Activated CD4-positive, alpha-beta T cell treated with anti-CD3 and anti-CD28 coated beads, Interleukin-2, amount 10 ng/mL, durations not matched to agents 24 days and 14 days (primary cell): ENCODE data around the gene FLAD1. TPM values are rescaled to one million over a fixed set of nuclear protein-coding genes. Genes with fewer than 3 reads are reported as not detected.

Experiments
- DNase-seq: peaks from one replicate; pipeline ENCODE4 v3.0.0; 2022
- H3K27ac Mint-ChIP-seq: one replicate; pipeline ENCODE4 v1.8.0; 2022; ENCODE audit warnings: mild to moderate bottlenecking, mixed read lengths
- H3K27me3 Mint-ChIP-seq: one replicate; pipeline ENCODE4 v1.8.0; 2022; ENCODE audit warnings: mixed read lengths
- H3K36me3 Mint-ChIP-seq: one replicate; pipeline ENCODE4 v1.8.0; 2022; ENCODE audit warnings: low read depth, mild to moderate bottlenecking, mixed read lengths
- H3K4me1 Mint-ChIP-seq: one replicate; pipeline ENCODE4 v1.8.0; 2021; ENCODE audit warnings: mixed read lengths
- H3K4me3 Mint-ChIP-seq: one replicate; pipeline ENCODE4 v1.8.0; 2022; ENCODE audit warnings: mild to moderate bottlenecking, moderate library complexity, mixed read lengths
- H3K9me3 Mint-ChIP-seq: one replicate; pipeline ENCODE4 v1.8.0; 2021; ENCODE audit warnings: mixed read lengths
- intact Hi-C: fragments of 100-400 bp; cut with micrococcal nuclease; formaldehyde crosslinking; loops from one replicate; pipeline ENCODE4 v1.15.1; 2023
- total RNA-seq: library from RNA; stranded (reverse); gene quantifications from 2 replicates; pipeline ENCODE4 v1.2.3, GENCODE V29; 2022

FLAD1 gene
- total RNA-seq, 1 donor from 2014 or later, result 69.9 TPM

DNA sequence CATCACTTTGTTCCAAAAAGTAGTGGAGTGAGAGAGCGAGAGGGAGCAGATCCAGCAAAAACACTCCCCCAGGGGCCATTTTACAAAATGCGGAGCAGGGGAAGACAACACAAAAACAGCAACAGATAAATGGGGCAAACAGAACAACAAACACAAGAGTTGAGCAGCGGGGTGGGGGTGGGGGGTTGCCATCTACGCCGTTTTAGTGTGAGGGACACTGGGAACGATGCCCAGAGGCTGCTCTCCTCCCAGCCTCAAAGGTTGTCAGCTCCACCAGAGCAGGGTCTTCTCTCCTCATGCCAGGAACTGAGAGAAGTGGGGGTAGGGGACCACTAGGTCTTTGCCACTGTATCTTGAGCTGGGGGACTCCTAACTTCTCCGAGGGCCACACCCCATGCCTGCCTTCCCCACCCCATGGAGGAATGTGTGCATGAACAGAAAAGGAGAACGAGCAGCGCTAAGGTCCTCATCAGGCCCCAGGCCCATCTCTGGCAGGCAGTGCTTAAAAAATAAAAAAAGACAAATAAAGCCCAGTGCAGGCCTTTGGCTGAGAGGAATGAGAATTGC lies 26.0 kb upstream of the FLAD1 start:
- Mint-ChIP-seq H3K4me1 (peaks cover 56% of the 10 kb centered on the region), H3K9me3 (no peaks in the 10 kb centered on the region), H3K27ac (peak overlapping the region; percentile 96), H3K36me3 (peaks cover 21% of the 10 kb centered on the region), H3K27me3 (no peaks in the 10 kb centered on the region), H3K4me3 (no peak overlapping the region)
- intact Hi-C loops, result no loop called here
- DNase-seq, result peak; percentile 59

DNA sequence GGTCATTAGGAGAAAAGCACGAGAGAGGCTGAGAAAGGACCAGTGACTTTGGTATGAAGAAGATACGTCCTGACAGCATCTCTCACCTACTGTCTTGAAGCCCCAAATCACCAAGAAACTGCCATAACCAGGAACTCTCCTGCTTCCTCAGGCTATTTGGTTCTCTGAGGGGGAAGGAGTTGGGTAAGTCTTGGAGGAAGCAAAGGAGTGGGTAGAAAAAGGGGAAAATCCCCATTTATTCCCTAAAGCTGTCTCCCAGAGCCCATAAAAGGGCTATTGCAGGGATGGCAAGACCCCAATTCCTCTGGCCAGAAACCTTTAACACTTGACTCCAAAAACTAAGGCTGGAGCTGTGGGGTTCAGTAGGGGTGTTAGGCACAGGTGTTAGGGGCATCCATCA lies 25.1 kb upstream of the FLAD1 start:
- DNase-seq, result no peak
- Mint-ChIP-seq H3K4me1 (peaks cover 52% of the 10 kb centered on the region), H3K27ac (peak overlapping the region; percentile 37), H3K9me3 (no peaks in the 10 kb centered on the region), H3K36me3 (peaks cover 21% of the 10 kb centered on the region), H3K4me3 (no peak overlapping the region), H3K27me3 (no peaks in the 10 kb centered on the region)
- intact Hi-C loops, result no loop called here

DNA sequence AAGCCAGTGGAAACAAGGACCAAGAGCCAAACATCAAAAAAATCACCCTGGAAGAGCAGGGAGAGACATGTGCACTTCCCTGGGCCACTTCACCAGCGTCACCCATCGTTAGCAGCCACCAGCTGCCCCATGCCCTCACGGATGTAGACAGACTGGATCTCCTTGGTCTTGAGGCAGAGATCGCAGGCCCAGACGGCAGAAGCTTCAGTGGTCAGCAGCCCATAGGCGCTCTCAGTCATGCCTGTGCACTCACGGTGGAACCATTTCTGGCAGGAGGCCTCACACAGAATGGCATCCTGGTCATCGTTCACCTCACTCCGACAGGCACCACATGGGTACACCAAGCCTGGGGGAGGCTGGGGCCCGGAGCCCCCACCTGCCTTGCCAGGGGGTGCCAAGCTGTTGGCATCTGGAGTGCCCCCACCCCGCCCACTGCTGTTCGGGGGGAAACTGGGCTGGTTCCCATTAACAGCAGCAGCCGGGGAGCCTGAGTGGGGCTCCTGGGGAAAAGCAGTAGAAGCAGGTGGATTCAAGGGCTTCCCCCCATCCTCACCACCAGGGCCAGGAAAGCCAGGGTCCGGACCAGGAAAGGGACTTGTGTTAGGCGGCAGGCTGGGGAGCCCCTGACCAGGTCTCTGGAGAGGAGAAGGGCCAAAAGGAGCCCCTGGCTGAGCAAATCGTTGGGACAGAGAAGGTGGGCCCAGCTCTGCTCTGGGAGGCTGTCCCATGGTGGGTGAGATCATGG lies 24.3 kb upstream of the FLAD1 start:
- no peaks in the 10 kb centered on the region for H3K9me3 Mint-ChIP-seq
- H3K36me3 Mint-ChIP-seq, result peaks cover 26% of the 10 kb centered on the region
- intact Hi-C loops, result no loop called here
- H3K27me3 Mint-ChIP-seq, result no peaks in the 10 kb centered on the region
- H3K4me3 Mint-ChIP-seq, result peak overlapping the region; percentile 8
- peaks cover 50% of the 10 kb centered on the region for H3K4me1 Mint-ChIP-seq
- no peak for DNase-seq
- H3K27ac Mint-ChIP-seq, result peak overlapping the region; percentile 37

DNA sequence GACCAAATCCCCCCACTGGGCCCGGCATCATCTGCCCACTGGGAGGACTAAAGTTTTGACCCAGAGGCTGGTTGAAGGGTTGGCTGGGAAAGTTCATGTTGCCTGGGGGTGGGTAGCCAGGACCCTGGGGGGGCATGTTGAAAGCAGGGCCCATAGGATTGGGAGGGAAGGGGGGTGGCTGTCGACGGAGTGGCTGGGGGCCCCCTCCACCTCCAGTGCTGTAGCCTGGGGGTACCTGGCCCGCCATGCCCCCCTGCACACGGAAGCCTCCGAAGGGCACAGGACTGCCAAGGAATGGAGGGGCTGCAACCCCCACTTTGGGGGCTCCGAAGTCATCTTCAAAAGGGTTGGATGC lies 23.7 kb upstream of the FLAD1 start:
- Mint-ChIP-seq H3K27me3 (no peaks in the 10 kb centered on the region), H3K4me3 (peak overlapping the region; percentile 47), H3K36me3 (peaks cover 26% of the 10 kb centered on the region), H3K9me3 (no peaks in the 10 kb centered on the region), H3K4me1 (peaks cover 46% of the 10 kb centered on the region), H3K27ac (no peak overlapping the region)
- DNase-seq, result no peak
- intact Hi-C loops, result no loop called here

DNA sequence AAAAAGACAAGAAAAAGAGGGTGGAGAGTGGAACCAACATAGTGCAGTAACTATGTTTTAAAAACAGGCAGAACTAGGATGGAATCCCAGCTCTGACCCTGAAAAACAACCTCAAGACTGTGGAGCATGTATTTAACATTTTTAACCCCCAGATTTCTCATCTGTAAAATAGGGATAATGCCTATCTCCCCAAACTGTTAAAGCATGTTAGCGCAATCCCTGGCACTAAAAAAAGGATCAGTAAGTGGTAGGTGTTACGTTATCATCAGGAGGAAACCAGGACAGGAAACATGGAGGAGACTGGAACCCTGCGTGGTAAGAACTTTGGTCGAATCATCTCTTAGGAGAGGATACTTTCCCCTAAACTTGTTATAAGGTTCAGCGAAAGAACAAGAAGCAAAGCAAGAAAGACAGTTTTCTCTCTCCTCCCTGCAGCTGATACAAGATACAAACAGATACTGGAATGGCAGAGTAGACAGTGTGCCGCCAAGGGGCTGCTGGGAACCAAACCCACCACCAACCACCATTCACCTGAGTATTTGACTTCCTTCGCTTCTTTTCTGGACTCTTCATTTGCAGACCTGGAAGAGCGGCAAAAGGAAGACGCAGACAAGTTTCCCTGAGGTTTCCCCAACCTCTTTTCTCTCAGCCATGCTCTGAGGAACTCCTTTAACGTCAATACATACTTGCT lies 22.6 kb upstream of the FLAD1 start:
- Mint-ChIP-seq H3K27me3 (no peaks in the 10 kb centered on the region), H3K4me1 (peaks cover 34% of the 10 kb centered on the region), H3K36me3 (peaks cover 31% of the 10 kb centered on the region), H3K4me3 (peak overlapping the region; percentile 96), H3K27ac (peak overlapping the region; percentile 89), H3K9me3 (no peaks in the 10 kb centered on the region)
- intact Hi-C loops, result loop anchor here (1.0 kb wide), 4 partner anchors 14 to 57 kb away; partner anchors contain the start of gene CKS1B
- DNase-seq, result no peak

DNA sequence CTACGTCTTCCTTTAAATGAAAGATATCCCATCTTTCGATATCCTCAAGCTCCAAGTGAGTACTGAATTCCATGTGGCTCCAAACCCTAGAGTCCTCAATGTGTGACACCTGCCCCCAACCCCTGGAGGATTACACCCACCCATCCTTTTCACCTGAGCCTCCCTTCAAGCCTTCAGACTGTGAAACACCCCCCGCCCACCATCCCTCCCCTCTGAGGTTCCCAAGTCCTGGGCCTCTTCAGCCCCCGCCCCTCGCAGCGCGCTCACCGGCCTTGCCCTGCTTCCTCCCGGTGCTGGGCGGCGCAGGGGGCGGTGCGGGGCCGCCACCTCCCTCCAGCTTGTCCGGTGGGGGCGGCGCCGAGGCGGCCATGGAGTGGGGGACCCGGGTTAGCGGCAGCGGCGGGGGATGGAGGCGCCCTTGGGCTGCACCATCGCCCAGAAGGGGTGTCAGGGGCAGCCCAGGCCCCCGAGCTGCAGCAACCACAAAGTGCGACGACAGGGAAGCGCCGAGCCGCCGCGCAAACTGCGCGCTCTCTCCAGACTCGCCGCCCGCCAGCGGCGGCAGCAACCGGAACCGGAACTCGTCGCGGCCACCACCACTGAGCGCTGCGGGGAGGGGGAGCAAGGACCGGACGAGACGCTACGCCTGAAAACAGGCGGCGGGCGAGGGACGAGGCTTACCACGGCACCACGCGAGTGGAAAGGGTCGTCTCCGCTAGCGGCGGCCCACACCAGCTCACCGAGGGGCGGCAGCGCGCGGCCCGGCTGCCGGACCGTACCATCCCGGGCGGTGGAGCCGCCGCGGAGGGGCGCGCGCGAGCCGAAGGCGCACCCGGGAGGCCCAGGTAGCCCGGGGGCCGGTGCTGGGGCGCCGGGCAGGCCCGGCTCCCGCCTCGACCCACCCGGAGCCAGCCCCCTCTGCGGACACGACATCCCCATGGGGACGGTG lies 21.7 kb upstream of the FLAD1 start, which contains the start of gene PYGO2:
Gene PYGO2 (minus strand): TSS at position 576 of the 949 bp plus-strand sequence. CDS start 206 bp downstream, at position 370.
- Mint-ChIP-seq H3K4me3 (peak within 1 kb of the TSS; percentile 96), H3K9me3 (no peaks in the 10 kb centered on the region), H3K27ac (peak within 1 kb of the TSS; percentile 89), H3K27me3 (no peaks in the 10 kb centered on the region), H3K4me1 (peaks cover 27% of the 10 kb centered on the region), H3K36me3 (peaks cover 36% of the 10 kb centered on the region)
- intact Hi-C loops, result loop anchor here (1.0 kb wide), 4 partner anchors 13 to 56 kb away; partner anchors contain the start of gene CKS1B
- DNase-seq, result peak; percentile 96

DNA sequence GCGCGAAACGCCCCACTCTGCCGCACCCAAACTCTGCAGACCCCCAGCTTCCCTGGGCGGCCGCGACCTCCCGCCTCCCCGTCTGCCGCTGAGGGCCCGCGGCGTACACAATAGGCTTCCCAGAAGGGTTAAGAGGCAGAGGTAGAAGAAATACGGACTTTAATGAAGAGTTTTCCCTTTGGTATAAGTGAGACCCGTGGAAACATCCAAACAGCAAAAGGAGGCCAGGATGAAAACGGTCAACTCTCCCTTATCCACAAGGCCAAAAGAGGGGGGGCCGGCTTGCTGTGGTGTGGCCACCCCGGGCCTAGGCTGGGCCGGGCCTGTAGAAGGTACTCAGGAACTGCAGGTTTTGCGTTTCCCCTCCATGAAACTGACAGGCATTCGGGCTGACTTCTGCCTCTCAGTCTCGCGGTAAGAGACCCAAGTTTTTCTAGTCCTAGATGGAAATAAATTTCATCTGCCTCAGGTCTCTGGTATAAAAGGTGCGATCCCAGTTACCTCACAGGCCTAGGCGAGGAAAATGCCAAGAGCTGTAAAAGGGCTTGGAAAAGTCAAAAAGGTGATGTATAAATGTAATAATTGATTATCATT lies 20.9 kb upstream of the FLAD1 start:
- Mint-ChIP-seq H3K36me3 (peaks cover 44% of the 10 kb centered on the region), H3K27ac (peak overlapping the region; percentile 88), H3K4me1 (peaks cover 24% of the 10 kb centered on the region), H3K4me3 (peak overlapping the region; percentile 90), H3K9me3 (no peaks in the 10 kb centered on the region), H3K27me3 (no peaks in the 10 kb centered on the region)
- DNase-seq, result peak; percentile 81
- intact Hi-C loops, result no loop called here

DNA sequence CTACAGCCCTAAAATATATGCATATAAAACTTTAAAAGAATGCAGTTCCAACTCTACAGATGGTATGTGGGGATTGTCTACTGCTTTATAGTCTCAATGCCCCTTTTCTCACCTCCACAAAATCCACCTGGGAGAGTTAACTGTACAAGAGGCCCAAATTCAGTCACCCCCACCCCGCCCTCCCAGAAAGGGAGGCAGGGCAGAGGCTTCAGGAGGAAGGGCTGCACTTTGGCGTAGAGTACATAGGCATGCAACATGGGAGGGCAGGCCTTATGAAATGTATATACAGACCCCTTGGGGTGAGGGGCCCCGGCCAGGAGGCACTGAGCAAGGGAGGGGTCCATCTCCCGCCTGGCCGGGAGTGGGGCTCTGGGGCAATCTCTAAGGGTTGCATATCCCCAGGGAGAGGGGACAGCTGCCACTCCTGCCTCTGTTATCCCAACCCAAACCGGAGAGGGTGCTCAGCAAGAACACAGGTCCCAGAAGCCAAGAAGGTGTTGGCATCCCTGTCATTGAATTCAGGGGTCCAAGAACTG lies 20.3 kb upstream of the FLAD1 start:
- intact Hi-C loops, result no loop called here
- Mint-ChIP-seq H3K4me1 (peaks cover 27% of the 10 kb centered on the region), H3K27ac (peak overlapping the region; percentile 88), H3K36me3 (peaks cover 46% of the 10 kb centered on the region), H3K4me3 (peak overlapping the region; percentile 90), H3K9me3 (no peaks in the 10 kb centered on the region), H3K27me3 (no peaks in the 10 kb centered on the region)
- DNase-seq, result no peak

DNA sequence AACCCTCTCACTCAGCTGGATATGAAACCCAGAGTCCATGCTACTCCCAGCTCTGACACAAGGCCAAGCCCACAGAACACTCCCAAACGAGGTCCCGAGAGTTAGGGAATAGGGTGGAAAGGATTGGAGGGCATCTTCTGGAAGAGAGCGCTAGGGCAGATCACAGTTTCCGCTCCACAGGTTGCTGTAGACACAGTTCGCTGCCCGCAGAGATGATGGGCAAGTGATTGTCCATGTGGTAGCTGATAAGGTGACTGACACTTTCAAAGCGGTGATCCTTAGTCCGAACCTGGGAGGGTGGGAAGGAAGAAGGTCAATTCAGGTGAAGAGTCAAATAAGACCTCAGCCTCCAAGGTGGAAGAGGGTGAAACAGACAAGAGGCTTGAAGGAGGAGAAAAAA lies 19.5 kb upstream of the FLAD1 start:
- intact Hi-C loops, result no loop called here
- Mint-ChIP-seq H3K4me3 (no peak overlapping the region), H3K9me3 (no peaks in the 10 kb centered on the region), H3K27ac (peak overlapping the region; percentile 12), H3K4me1 (peaks cover 31% of the 10 kb centered on the region), H3K27me3 (no peaks in the 10 kb centered on the region), H3K36me3 (peaks cover 47% of the 10 kb centered on the region)
- DNase-seq, result no peak

DNA sequence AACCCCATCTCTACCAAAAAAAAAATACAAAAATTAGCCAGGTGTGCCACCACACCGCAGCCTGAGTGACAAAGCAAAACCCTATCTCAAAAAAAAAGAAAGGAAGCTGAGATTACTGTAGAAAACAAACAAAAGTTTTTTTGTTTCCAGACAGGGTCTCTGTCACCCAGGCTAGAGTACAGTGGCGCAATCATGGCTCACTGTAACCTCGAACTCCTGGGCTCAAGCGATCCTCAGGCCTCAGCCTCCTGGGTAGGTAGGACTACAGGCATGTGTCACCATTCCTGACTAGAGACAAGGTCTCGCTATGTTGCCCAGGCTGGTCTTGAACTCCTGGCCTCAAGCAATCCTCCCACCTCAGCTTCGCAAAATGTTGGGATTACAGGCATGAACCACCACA lies 18.8 kb upstream of the FLAD1 start:
- peaks cover 36% of the 10 kb centered on the region for H3K4me1 Mint-ChIP-seq
- intact Hi-C loops, result no loop called here
- no peak overlapping the region for H3K27ac Mint-ChIP-seq
- no peak for DNase-seq
- H3K9me3 Mint-ChIP-seq, result no peaks in the 10 kb centered on the region
- H3K36me3 Mint-ChIP-seq, result peaks cover 49% of the 10 kb centered on the region
- H3K27me3 Mint-ChIP-seq, result no peaks in the 10 kb centered on the region
- H3K4me3 Mint-ChIP-seq, result no peak overlapping the region

DNA sequence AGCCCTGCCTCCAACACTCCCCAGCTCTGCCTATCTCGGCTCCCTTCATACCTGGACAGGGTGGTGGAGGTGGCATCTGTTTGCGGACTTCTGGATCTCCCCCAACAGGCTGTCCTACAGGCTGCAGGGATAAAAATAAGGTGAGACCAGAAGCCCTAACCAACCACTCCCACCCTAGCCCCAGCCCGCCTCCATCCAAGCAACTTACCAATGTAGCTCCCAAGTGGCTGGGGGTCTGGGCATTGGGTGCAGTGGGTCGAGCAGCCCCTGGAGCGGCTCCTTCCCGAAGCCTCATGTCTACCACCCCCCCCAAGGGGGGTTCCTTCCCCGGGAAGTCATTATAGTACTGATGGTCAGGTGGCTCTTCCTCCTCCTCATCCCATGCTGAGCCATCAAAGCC lies 17.0 kb upstream of the FLAD1 start:
- no peak overlapping the region for H3K4me3 Mint-ChIP-seq
- peaks cover 50% of the 10 kb centered on the region for H3K36me3 Mint-ChIP-seq
- H3K27me3 Mint-ChIP-seq, result no peaks in the 10 kb centered on the region
- intact Hi-C loops, result no loop called here
- H3K4me1 Mint-ChIP-seq, result peaks cover 38% of the 10 kb centered on the region
- H3K9me3 Mint-ChIP-seq, result no peaks in the 10 kb centered on the region
- DNase-seq, result no peak
- no peak overlapping the region for H3K27ac Mint-ChIP-seq

DNA sequence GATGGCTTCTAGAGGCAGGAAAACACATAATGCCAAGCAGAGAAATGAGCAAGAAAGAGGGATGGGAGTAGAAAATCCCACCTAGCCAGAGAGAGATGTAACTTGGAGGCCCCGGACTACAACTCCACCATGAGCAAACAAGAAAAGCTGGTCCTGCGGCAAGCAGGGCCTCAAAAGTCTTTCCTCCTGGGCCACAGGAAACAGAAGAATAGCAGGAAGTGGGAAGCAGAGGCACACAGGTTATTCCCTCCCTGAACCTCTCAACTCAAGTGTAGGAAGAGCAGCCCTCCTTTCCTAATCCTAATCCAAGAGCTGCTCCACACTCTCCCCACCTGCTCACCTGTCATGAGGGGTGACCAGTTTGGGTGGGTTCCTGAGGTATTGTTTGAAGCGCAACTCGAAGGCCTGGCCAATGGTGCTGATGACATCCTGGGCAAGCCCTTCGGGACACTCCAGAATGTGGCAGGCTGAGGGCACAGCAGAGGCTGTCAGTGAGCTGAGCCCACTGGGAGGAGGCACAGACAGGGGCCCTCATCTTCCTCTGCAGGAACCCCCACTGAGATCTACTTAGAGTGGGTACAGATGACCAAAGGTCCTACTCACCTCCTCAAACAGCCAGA lies 15.7 kb upstream of the FLAD1 start:
- H3K36me3 Mint-ChIP-seq, result peaks cover 54% of the 10 kb centered on the region
- H3K4me3 Mint-ChIP-seq, result no peak overlapping the region
- no peaks in the 10 kb centered on the region for H3K9me3 Mint-ChIP-seq
- H3K4me1 Mint-ChIP-seq, result peaks cover 47% of the 10 kb centered on the region
- H3K27ac Mint-ChIP-seq, result no peak overlapping the region
- DNase-seq, result no peak
- intact Hi-C loops, result no loop called here
- H3K27me3 Mint-ChIP-seq, result no peaks in the 10 kb centered on the region
